OCI-LY1 (cell line): ENCODE results near the gene ATP2A2.

Experiments used
- H2AFZ ChIP-seq: fragments of 200-600 bp; sonication (generic), shearing (Covaris generic); 2 replicates; pipeline ENCODE4 v1.6.0; 2014; ENCODE audit warnings: antibody characterized with exemption, mild to moderate bottlenecking, low read length
- H3F3A ChIP-seq: fragments of 200-600 bp; sonication (generic), shearing (Covaris generic); 2 replicates; pipeline ENCODE4 v1.6.0; 2014; ENCODE audit warnings: mild to moderate bottlenecking, antibody characterized with exemption, low read length, moderate library complexity; ENCODE audit not compliant: insufficient read depth
- H3K27ac ChIP-seq: fragments of 200-600 bp; sonication (generic); 2 replicates; pipeline ENCODE4 v1.5.1; 2014; ENCODE audit warnings: low read length, mixed run types, mild to moderate bottlenecking, low read depth; ENCODE audit not compliant: poor library complexity, severe bottlenecking
- H3K27me3 ChIP-seq: fragments of 200-600 bp; sonication (generic); 2 replicates; pipeline ENCODE4 v1.6.0; 2014; ENCODE audit warnings: antibody characterized with exemption, mild to moderate bottlenecking, low read length, moderate library complexity; ENCODE audit not compliant: insufficient read depth
- H3K36me3 ChIP-seq: fragments of 200-600 bp; sonication (generic); 2 replicates; pipeline ENCODE4 v1.6.1; 2014; ENCODE audit warnings: mild to moderate bottlenecking, antibody characterized with exemption, low read length, moderate library complexity, mixed read lengths; ENCODE audit not compliant: insufficient read depth
- H3K4me1 ChIP-seq: fragments of 200-600 bp; sonication (generic); 2 replicates; pipeline ENCODE4 v1.5.1; 2014; ENCODE audit warnings: mild to moderate bottlenecking, low read length, moderate library complexity; ENCODE audit not compliant: insufficient read depth, severe bottlenecking
- H3K4me2 ChIP-seq: fragments of 200-600 bp; sonication (generic), shearing (Covaris generic); 2 replicates; pipeline ENCODE4 v1.6.1; 2014; ENCODE audit warnings: low read length
- H3K4me3 ChIP-seq: fragments of 200-600 bp; sonication (generic); 2 replicates; pipeline ENCODE4 v1.5.1; 2014; ENCODE audit warnings: low read length, low read depth, mild to moderate bottlenecking, mixed read lengths; ENCODE audit not compliant: poor library complexity, severe bottlenecking
- H3K79me2 ChIP-seq: fragments of 200-600 bp; shearing (Covaris generic); 2 replicates; pipeline ENCODE4 v1.6.1; 2016; ENCODE audit warnings: mixed run types, low read length, mixed read lengths; ENCODE audit not compliant: insufficient read depth
- H3K9ac ChIP-seq: fragments of 200-600 bp; sonication (generic), shearing (Covaris generic); 2 replicates; pipeline ENCODE4 v1.6.1; 2014; ENCODE audit warnings: mild to moderate bottlenecking, low read length, mixed read lengths
- H3K9me2 ChIP-seq: fragments of 200-600 bp; sonication (generic), shearing (Covaris generic); 2 replicates; pipeline ENCODE4 v1.6.1; 2014; ENCODE audit warnings: low read depth, mild to moderate bottlenecking, low read length, mixed read lengths
- H3K9me3 ChIP-seq: fragments of 200-600 bp; shearing (Covaris generic); 2 replicates; pipeline ENCODE4 v1.6.1; 2014; ENCODE audit warnings: low read length, mixed read lengths
- H4K20me1 ChIP-seq: fragments of 200-600 bp; sonication (generic), shearing (Covaris generic); 2 replicates; pipeline ENCODE4 v1.6.0; 2016; ENCODE audit warnings: mild to moderate bottlenecking, low read length; ENCODE audit not compliant: insufficient read depth
- EZH2 ChIP-seq: fragments of 200-600 bp; sonication (generic), shearing (Covaris generic); IDR thresholded peaks from 2 replicates; pipeline ENCODE4 v1.8.0; 2017; ENCODE audit warnings: borderline replicate concordance, mixed run types, mild to moderate bottlenecking, antibody characterized with exemption, low read length, moderate library complexity, mixed read lengths
- TF ChIP-seq, protein P1 (sequence below): fragments of 200-600 bp; sonication (generic), shearing (Covaris generic); IDR thresholded peaks from 2 replicates; pipeline ENCODE4 v1.5.1; 2017; ENCODE audit warnings: mild to moderate bottlenecking, antibody characterized with exemption, low read length, moderate library complexity, mixed read lengths

The ATP2A2 gene

DNA sequence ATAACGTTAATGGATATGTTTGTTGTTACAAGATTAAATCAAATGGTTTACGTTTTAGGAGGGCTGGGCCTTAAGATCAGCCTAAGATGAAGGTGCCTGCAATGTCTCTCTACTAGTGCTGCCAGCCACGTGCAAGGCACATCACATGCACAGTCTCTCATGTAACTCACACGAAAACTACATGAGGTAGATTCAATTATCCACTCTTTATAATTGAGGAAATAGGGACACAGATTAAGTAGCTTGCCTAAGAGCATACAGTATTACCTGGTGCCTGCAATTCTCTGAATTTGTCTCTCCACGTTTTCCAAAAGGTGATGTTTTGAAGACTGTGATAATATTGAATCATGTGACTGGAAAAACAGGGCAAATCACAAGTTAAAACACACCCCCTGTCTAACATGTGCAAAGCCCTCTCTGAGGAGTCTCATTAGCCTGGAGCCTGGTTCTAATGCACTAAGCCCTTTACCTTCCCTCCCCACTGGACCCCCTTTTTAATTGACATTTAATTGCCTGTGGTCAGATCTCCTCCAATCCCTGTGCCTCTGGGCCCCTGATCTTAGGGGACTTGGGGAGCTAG is 14.6 kb upstream of the ATP2A2 start:
- Histone ChIP-seq H2AFZ (no peak overlapping the region), H3K27ac (no peak overlapping the region), H3F3A (no peaks in the 10 kb centered on the region), H3K36me3 (no peaks in the 10 kb centered on the region), H3K9me2 (no peaks in the 10 kb centered on the region), H3K4me2 (no peak overlapping the region), H3K79me2 (no peaks in the 10 kb centered on the region), H3K4me1 (no peaks in the 10 kb centered on the region), H3K9me3 (no peaks in the 10 kb centered on the region), H3K9ac (no peak overlapping the region), H4K20me1 (no peaks in the 10 kb centered on the region), H3K27me3 (no peaks in the 10 kb centered on the region), H3K4me3 (no peak overlapping the region)
- TF ChIP-seq, protein P1, sequence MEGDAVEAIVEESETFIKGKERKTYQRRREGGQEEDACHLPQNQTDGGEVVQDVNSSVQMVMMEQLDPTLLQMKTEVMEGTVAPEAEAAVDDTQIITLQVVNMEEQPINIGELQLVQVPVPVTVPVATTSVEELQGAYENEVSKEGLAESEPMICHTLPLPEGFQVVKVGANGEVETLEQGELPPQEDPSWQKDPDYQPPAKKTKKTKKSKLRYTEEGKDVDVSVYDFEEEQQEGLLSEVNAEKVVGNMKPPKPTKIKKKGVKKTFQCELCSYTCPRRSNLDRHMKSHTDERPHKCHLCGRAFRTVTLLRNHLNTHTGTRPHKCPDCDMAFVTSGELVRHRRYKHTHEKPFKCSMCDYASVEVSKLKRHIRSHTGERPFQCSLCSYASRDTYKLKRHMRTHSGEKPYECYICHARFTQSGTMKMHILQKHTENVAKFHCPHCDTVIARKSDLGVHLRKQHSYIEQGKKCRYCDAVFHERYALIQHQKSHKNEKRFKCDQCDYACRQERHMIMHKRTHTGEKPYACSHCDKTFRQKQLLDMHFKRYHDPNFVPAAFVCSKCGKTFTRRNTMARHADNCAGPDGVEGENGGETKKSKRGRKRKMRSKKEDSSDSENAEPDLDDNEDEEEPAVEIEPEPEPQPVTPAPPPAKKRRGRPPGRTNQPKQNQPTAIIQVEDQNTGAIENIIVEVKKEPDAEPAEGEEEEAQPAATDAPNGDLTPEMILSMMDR: no peak
- TF ChIP-seq EZH2: no peak

DNA sequence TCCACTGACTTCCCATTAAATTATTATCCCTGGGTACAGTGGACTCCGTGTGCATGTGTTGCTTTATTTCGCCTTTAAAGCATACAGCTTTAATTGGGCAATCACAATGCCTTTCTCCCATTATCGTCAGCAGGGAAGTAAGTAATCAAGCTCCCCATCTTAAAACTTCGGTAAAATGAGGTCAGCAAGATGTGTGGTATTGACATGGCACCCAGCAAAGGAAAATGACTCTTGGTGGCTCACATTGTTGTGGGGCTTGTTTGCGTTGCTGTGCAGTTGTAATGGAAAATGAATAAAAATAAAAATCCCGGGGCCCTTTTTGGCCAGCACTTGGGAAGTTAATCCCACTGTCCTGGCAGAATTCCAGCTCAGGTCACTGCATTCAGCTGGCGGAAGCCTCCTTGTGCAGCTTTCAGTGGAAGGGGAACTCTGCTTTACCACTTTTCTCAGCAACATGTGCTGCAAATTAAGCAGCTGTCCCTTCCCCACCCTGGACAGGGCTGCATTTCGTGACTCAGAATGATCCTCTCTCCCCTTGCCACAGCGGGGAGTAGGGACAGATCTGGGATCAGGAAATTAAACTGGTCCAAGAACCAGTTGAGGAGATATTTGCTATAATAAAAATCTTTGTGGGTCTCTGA is 13.9 kb upstream of the ATP2A2 start:
- no peaks in the 10 kb centered on the region for H4K20me1 ChIP-seq
- H3K4me1 ChIP-seq: no peaks in the 10 kb centered on the region
- no peaks in the 10 kb centered on the region for H3F3A ChIP-seq
- no peak overlapping the region for H3K4me3 ChIP-seq
- H3K9me3 ChIP-seq: no peaks in the 10 kb centered on the region
- H3K79me2 ChIP-seq: no peaks in the 10 kb centered on the region
- no peak for TF ChIP-seq EZH2
- TF ChIP-seq, protein P1: no peak
- no peak overlapping the region for H3K4me2 ChIP-seq
- no peaks in the 10 kb centered on the region for H3K36me3 ChIP-seq
- no peaks in the 10 kb centered on the region for H3K27me3 ChIP-seq
- no peaks in the 10 kb centered on the region for H3K9me2 ChIP-seq
- no peak overlapping the region for H3K27ac ChIP-seq
- no peak overlapping the region for H2AFZ ChIP-seq
- no peak overlapping the region for H3K9ac ChIP-seq

DNA sequence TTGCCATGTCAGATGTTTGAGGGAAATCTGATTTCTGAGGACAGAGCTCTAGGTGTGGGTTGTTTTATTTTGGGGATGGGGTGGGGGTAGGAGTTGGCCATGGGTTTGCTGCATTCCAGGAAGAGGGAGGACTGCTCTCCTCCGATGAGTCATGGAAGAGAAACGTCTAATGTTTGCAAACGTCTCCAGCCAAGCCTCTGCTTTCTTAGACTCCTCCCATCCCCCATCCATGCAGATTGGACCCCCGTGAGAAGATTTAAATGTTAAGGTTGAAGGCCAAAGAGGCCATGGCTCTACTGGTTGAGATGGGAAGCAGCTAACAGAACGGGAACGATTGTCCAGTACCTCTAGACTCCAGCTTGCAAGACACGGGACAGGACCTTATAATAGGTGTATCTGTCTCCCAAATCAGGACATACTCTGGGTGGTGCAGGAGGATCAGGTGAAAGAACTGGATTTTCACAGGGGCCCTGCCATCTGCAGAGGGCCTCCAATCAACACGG is 11.4 kb upstream of the ATP2A2 start:
- Histone ChIP-seq H3K9ac (no peak overlapping the region), H3K9me2 (no peaks in the 10 kb centered on the region), H4K20me1 (no peaks in the 10 kb centered on the region), H3F3A (no peaks in the 10 kb centered on the region), H3K4me3 (no peak overlapping the region), H3K27me3 (no peaks in the 10 kb centered on the region), H3K9me3 (no peaks in the 10 kb centered on the region), H3K79me2 (no peaks in the 10 kb centered on the region), H2AFZ (no peak overlapping the region), H3K4me1 (no peaks in the 10 kb centered on the region), H3K4me2 (no peak overlapping the region), H3K36me3 (no peaks in the 10 kb centered on the region), H3K27ac (no peak overlapping the region)
- TF ChIP-seq, protein P1: no peak
- TF ChIP-seq EZH2: no peak
